HG02642 (cell line): ENCODE results near the gene SCG5.
"Not testable (repeated sequence)": the region's sequence is repeated elsewhere in the genome, so short reads cannot be mapped to it uniquely, and the experiment has no call there.

ENCODE experiments used
- ATAC-seq: cut with Tn5 transposase; IDR thresholded peaks from one replicate; pipeline ENCODE4 v1.9.1; 2021; ENCODE audit warnings: mild to moderate bottlenecking; ENCODE audit not compliant: unreplicated experiment, poor library complexity

The SCG5 gene

GRCh38 chr15:32641517-32642059, at the start of gene SCG5:
TSS of gene SCG5 (plus strand) at chr15:32641710. CDS start at chr15:32643593, 1,883 bp downstream.
- ATAC-seq: no peak

GRCh38 chr15:32593151-32593550, 48.4 kb upstream of the SCG5 start, which contains the start of gene GOLGA8N:
TSS of gene GOLGA8N (plus strand) at chr15:32593456.
- ATAC-seq: not testable (repeated sequence)

GRCh38 chr15:32609518-32609917, 32.0 kb upstream of the SCG5 start:
- not testable (repeated sequence) for ATAC-seq

GRCh38 chr15:32610719-32611118, 30.8 kb upstream of the SCG5 start:
- ATAC-seq: not testable (repeated sequence)

GRCh38 chr15:32614712-32615050, 26.8 kb upstream of the SCG5 start:
- ATAC-seq: peak; percentile 28

GRCh38 chr15:32615051-32615870, 26.2 kb upstream of the SCG5 start, which contains the start of gene ARHGAP11A:
TSS of gene ARHGAP11A (plus strand) at chr15:32615504. CDS start at chr15:32616212, 708 bp downstream.
- ATAC-seq: peak; percentile 88

GRCh38 chr15:32615871-32616426, 25.6 kb upstream of the SCG5 start:
- peak; percentile 21 for ATAC-seq

GRCh38 chr15:32636410-32636809, 5.1 kb upstream of the SCG5 start:
- no peak for ATAC-seq

- ATAC-seq: no peak
Measured at GRCh38 chr15:32636908-32637567, 4.5 kb upstream of the SCG5 start.

GRCh38 chr15:32637704-32638103, 3.8 kb upstream of the SCG5 start:
- ATAC-seq: no peak

- ATAC-seq: no peak
Measured at GRCh38 chr15:32642667-32643435, 1.3 kb downstream of the SCG5 start.

GRCh38 chr15:32643907-32644445, 2.5 kb downstream of the SCG5 start:
- ATAC-seq: no peak

GRCh38 chr15:32646291-32646690, 4.8 kb downstream of the SCG5 start:
- ATAC-seq: no peak

- ATAC-seq: no peak
Measured at GRCh38 chr15:32649342-32649741, 7.8 kb downstream of the SCG5 start.

- peak; percentile 89 for ATAC-seq
Measured at GRCh38 chr15:32651229-32651837, 9.8 kb downstream of the SCG5 start.

GRCh38 chr15:32652178-32652577, 10.7 kb downstream of the SCG5 start:
- ATAC-seq: no peak

GRCh38 chr15:32656091-32656490, 14.6 kb downstream of the SCG5 start:
- ATAC-seq: no peak

- no peak for ATAC-seq
Measured at GRCh38 chr15:32656496-32656895, 15.0 kb downstream of the SCG5 start.

GRCh38 chr15:32657198-32657883, 15.8 kb downstream of the SCG5 start:
- ATAC-seq: peak; percentile 78
